ENCODE measurements around the gene ATXN3L.

DNA sequence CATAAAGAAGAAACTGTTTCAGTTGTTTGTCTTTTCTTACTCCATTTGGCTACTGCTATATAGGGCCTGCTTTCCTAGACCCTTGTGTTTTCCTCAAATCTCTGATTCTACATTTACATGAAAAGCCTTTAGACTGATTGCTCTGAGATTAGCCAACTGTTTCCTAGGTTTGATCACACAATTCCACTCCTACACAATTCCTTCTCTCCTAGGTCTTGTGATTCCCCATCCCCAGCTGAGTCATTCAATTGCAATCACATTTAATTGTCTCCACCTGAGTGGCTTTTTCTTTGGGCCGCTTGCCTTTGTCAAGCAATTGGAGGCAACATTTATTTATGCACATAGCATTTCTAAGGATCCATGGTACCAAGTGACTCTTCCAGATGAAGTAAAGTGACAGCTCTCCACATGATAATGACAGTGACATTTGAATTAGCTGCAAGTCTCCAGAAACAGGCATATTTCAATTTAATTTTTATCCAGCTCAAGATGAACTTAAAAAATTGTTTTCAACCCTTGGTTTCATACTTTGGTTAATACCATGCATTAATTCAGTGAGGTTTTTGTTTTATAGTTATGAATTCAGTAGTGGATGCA is 35.8 kb downstream of the ATXN3L start:
- TF ChIP-seq, protein P1, sequence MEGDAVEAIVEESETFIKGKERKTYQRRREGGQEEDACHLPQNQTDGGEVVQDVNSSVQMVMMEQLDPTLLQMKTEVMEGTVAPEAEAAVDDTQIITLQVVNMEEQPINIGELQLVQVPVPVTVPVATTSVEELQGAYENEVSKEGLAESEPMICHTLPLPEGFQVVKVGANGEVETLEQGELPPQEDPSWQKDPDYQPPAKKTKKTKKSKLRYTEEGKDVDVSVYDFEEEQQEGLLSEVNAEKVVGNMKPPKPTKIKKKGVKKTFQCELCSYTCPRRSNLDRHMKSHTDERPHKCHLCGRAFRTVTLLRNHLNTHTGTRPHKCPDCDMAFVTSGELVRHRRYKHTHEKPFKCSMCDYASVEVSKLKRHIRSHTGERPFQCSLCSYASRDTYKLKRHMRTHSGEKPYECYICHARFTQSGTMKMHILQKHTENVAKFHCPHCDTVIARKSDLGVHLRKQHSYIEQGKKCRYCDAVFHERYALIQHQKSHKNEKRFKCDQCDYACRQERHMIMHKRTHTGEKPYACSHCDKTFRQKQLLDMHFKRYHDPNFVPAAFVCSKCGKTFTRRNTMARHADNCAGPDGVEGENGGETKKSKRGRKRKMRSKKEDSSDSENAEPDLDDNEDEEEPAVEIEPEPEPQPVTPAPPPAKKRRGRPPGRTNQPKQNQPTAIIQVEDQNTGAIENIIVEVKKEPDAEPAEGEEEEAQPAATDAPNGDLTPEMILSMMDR (IDR thresholded peaks at IDR 0.05; ENCODE audit: borderline replicate concordance, extremely low read depth, low read length, poor library complexity, severe bottlenecking) = no peak
- no peak for TF ChIP-seq EZH2 (IDR thresholded peaks at IDR 0.05; ENCODE audit: borderline replicate concordance, low read depth, low read length, severe bottlenecking)

Data from DND-41 (cell line).